ENCODE results near the gene RPL26.
"Not testable (repeated sequence)": the region's sequence is repeated elsewhere in the genome, so short reads cannot be mapped to it uniquely, and the experiment has no call there.

Gene RPL26

DNA sequence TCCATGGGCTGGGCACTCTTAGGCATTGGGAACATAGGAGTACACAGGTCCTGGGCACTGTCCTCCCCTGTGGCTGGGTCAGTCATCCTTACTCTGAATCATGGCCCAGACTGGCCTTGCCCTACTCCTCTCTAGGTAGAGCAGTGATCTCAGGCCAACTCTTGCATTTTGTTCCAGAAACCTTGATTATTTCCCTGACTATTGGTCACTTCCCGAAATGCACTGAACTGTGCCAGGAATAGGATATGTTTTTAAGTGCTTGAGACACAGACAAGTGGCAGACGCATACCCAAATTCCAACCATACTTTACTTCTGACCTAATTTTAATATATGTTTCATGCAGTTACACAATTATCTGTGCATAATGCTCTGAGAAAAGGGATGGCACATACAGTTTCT, 16.8 kb downstream of the RPL26 start:
- DNase-seq (ENCODE audit: low read depth in 2 of 2) = no peak

DNA sequence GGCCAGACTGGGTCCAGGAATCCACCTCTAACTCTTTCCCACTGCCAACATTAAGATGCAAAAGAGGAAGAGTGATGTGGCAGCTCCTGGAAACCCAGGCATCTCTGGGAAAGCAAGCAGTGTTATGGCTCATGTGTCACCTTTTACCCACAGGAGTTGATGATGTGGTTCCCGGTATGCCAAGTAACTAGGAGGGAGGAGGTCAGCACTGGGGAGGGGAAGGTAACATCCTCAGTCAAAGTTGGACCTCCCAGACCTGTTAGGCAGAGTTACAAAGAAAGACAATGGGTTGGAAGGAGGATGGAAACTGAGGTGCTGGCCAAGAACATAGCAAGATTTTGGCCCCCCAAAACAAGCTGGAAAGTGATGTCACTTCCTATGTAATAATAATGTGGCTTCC, 17.9 kb downstream of the RPL26 start:
- DNase-seq (ENCODE audit: low read depth in 2 of 2) = no peak

- DNase-seq (ENCODE audit: low read depth in 2 of 2) = no peak
Measured at GRCh38 chr17:8362651-8363332, 20.2 kb downstream of the RPL26 start.

DNA sequence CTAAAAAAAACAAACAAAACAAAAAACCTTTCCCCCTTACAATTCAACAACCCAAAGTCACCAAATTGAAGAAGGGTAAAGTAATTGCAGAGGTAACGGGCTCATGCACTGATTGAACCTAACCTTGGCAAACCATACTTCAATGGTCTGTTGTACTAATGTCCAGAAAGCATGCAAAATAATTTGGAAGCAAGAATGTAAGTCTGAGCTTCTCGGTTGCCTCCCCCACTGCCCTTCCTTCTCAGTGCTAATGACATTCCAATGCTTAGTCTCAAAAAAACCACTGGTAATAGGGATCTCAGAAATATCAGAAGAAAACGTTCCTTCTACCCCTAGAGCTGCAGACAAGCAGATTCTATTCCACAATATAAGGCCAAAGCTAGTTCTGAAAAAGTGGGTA, 22.2 kb downstream of the RPL26 start:
- DNase-seq (ENCODE audit: low read depth in 2 of 2) = no peak

DNA sequence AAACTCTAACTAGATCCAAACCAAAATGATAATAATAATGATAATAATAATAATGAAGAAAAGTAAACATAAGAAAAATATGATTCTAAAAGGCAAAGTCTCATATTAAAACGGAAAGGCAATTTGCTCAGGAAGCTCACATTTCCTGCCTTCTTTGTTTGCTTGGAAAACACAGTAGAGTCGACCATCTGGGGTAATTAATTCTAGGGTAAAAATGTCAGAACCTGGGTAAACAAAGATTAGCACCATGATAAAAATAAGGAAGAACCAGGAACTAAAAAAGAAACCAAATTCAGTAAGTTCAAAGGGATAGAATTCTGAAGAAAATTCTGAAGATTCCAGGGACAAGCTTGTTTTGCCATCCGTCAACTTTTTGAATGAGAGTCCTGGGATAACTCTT, 22.7 kb downstream of the RPL26 start:
- DNase-seq (ENCODE audit: low read depth in 2 of 2) = no peak

DNA sequence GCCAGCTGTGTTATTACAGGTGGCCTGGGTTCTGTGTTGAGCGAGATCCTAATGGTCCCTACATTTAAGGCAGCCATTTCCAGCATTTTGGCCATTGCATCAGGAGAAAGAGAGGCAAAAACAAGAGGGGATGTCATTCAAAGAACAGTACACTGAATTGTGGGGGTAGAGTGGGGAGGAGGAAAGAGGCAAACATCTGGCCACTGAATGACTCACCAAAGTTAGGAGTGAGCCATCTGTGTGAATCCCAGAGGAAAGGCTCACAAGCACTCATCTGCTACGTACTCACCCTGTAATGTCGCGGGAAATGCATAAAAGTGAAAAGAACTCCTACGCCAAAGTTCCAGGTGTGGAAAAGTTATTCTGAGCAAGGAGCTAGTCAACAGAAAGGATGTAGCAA, 23.2 kb downstream of the RPL26 start:
- DNase-seq (ENCODE audit: low read depth in 2 of 2) = no peak

GRCh38 chr17:8357910-8358309, 25.1 kb downstream of the RPL26 start:
- no peak for DNase-seq (ENCODE audit: low read depth in 2 of 2)

DNA sequence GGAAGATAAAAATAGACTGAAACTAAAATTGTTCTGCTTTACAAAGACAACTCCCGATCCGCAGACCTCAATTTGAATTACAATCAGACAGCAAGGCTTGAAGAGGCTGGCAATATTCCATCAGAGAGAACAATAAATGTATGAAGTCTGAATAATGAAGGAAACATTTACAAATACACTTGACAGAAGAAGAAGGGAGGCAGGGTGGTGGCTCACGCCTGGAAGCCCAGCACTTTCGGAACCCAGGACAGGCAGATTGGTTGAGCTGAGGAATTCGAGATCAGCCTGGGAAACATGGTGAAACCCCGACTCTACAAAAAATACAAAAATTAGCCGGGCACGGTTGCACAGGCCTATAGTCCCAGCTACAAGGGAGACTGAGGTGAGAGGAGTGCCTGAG, 28.8 kb downstream of the RPL26 start:
- no peak for DNase-seq (ENCODE audit: low read depth in 2 of 2)

GRCh38 chr17:8353736-8354135, 29.3 kb downstream of the RPL26 start:
- no peak for DNase-seq (ENCODE audit: low read depth in 2 of 2)

DNA sequence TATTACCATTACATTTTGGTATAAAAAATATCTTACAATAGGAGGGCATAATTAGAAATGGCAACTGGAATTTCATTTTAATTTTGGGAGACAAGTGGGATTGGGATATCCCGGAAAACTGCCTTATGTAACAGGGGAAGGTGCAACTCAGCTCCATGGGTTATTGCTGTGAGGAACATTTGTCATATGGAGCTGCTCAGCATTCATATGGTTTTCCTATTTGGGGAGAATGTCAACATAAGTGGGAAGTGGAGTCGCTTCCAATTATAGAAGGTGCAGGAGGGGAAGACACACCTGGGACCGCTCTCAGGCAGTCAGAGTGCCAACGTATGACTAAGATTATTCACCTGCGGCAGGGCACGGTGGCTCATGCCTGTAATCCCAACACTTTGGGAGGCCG, 32.7 kb downstream of the RPL26 start:
- no peak for DNase-seq (ENCODE audit: low read depth in 2 of 2)

GRCh38 chr17:8347001-8347400, 36.0 kb downstream of the RPL26 start:
- not testable (repeated sequence) for DNase-seq (ENCODE audit: low read depth in 2 of 2)

- no peak for DNase-seq (ENCODE audit: low read depth in 2 of 2)
Measured at GRCh38 chr17:8345951-8346665, 36.9 kb downstream of the RPL26 start.

DNA sequence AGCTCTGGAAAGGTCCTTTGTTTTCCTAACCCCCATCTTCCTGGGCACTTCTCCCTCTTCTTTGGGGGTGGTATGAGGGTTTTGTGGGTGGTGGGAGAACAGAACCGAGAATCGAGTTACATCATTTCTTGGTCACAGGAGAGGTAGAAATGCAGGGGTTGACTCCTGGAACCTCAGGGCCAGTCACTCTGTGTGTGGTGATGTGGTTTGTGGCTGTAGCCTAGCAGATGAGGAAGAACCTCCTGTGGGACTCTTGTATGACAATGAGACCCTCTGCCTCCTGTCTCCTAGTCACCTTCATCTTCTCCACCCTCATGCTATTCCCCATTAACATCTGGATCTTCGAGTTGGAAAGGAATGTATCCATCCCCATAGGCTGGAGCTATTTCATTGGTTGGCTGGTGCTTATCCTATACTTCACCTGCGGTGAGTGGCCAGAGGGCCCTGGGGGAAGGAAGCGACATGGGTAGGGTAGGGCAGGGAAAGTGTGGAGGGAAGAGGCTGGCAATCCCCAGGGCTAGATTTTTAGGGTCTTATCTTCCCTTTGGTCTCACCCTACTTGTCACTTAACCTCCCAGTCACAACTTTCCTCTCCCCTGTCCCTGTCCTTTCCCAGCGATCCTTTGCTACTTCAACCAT, 37.8 kb downstream of the RPL26 start:
- no peak for DNase-seq (ENCODE audit: low read depth in 2 of 2)

GRCh38 chr17:8341456-8341855, 41.5 kb downstream of the RPL26 start:
- DNase-seq (ENCODE audit: low read depth in 2 of 2) = no peak

DNA sequence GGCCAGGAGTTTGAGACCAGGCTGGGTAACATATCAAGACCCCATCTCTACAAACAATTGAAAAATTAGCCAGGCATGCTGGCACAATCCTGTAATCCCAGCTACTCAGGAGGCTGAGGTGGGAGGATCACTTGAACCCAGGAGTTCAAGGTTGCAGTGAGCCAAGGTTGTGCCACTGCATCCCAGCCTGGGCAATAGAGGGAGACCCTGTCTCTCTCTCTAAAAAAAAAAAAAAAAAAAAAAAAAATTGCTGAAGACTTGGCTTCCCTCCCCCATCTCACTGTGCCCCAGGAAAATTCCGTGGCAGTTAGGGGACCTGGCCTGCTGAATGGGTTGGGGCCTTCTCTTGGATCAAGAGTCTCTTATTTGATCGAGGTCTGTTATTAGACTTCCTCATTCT, 43.5 kb downstream of the RPL26 start, which contains the start of gene ODF4:
Gene ODF4 (plus strand): TSS at position 301 of the 400 bp plus-strand sequence. CDS start 212 bp downstream, outside the sequence.
- no peak for DNase-seq (ENCODE audit: low read depth in 2 of 2)

GRCh38 chr17:8338753-8339140, 44.2 kb downstream of the RPL26 start:
- no peak for DNase-seq (ENCODE audit: low read depth in 2 of 2)

GRCh38 chr17:8337802-8338752, 44.9 kb downstream of the RPL26 start:
- DNase-seq (ENCODE audit: low read depth in 2 of 2) = no peak

GRCh38 chr17:8333281-8333680, 49.7 kb downstream of the RPL26 start:
- DNase-seq (ENCODE audit: low read depth in 2 of 2) = no peak

DNA sequence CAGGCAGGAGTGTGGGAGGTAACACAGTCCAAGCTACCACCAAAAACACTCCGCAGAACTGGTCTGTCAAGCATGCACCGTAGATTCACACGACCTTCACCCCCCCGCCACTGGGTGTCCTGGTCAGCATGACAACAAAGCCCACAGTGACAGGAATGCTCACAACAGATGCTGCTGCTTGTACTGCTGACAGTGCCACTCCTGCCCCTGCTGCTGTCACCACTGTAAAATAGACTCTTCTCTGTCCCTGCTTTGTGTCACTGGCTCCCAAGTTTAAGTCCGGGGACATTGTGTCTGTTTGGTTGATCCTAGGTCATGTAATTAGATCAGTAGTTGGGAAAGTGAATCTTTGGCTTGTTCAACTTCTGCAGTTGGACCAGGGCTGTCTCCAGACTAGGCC, 50.3 kb downstream of the RPL26 start:
- DNase-seq (ENCODE audit: low read depth in 2 of 2) = no peak

- no peak for DNase-seq (ENCODE audit: low read depth in 2 of 2)
Measured at GRCh38 chr17:8332128-8332527, 50.9 kb downstream of the RPL26 start.
